GM12875 (cell line): ENCODE measurements around the gene FPR3.

Source experiments
- H3K4me3 ChIP-seq: one replicate; pipeline ENCODE4 v1.5.1; 2011; ENCODE audit warnings: low read depth, low read length, control low read depth
- TF ChIP-seq, protein P1 (sequence below): IDR thresholded peaks from 2 replicates; pipeline ENCODE4 v1.5.1; 2011; ENCODE audit warnings: low read depth, mild to moderate bottlenecking, control low read depth, inconsistent platforms, low read length, moderate library complexity, borderline replicate concordance; ENCODE audit not compliant: insufficient read depth

FPR3 gene

DNA sequence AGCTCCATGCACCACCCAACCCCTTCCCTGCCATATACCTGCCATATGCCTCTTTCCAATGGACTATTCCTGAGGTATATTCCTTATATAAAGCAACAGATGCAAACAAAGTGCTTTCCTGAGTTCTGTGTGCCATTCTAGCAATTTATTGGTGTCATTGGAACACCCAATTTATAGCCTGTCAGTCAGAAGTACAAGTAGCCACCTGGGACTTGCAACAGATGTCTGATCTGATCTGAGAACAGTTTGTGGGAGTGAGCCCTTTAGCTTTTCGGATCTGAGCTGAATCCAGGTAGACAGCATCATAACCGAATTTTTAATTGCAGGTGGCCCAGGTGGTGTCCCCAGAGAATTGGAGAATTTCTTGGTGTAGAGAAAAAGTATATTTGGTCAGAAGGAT is 963 bp upstream of the FPR3 start:
- TF ChIP-seq, protein P1, sequence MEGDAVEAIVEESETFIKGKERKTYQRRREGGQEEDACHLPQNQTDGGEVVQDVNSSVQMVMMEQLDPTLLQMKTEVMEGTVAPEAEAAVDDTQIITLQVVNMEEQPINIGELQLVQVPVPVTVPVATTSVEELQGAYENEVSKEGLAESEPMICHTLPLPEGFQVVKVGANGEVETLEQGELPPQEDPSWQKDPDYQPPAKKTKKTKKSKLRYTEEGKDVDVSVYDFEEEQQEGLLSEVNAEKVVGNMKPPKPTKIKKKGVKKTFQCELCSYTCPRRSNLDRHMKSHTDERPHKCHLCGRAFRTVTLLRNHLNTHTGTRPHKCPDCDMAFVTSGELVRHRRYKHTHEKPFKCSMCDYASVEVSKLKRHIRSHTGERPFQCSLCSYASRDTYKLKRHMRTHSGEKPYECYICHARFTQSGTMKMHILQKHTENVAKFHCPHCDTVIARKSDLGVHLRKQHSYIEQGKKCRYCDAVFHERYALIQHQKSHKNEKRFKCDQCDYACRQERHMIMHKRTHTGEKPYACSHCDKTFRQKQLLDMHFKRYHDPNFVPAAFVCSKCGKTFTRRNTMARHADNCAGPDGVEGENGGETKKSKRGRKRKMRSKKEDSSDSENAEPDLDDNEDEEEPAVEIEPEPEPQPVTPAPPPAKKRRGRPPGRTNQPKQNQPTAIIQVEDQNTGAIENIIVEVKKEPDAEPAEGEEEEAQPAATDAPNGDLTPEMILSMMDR, result no peak

DNA sequence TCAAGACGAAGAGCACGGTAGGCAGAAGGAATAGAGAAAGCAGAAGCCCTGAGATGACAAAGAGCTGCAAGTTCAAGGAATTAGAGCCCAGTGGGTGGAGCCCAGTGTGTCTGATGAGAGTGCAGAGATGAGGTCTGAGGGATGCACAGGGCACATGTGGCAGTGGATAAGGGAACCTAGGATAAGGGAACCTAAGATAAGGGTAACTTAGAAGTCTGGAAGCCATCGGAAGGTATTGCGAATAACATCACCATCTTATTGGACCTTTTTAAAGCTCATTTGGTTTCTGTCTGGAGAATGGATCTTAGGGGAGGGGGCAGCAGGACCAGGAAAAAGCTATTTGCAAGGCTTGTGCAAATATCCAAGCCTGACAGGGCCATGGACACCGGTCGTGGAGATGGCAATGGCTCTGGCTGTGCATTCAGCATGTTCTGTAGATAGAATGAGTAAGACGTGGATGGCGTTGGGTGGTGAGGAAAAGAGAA is 1.3 kb downstream of the FPR3 start:
- no peak overlapping the region for H3K4me3 ChIP-seq
- TF ChIP-seq, protein P1, result no peak

More for the DNA sequence above, 963 bp upstream of the FPR3 start:
- no peak overlapping the region for H3K4me3 ChIP-seq

DNA sequence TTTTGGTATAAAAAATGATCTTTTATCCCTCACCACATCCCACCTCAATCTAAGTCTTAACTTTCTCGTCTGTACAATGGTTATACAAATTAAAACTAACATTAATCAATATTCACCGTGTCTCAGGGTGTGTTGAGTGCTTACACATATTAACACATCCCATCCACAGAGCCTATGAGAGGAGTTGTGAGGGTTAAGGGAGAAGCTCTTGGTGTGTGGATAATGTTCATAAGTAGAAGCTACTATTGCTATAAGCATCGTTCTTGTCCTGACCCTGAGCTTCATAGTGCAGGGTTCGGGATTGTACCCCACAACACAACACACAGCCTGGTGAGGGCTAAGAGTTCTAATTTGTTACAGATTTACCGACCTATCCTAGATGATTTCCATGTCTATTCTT is 2.5 kb downstream of the FPR3 start:
- TF ChIP-seq, protein P1, result no peak
- H3K4me3 ChIP-seq, result no peak overlapping the region

DNA sequence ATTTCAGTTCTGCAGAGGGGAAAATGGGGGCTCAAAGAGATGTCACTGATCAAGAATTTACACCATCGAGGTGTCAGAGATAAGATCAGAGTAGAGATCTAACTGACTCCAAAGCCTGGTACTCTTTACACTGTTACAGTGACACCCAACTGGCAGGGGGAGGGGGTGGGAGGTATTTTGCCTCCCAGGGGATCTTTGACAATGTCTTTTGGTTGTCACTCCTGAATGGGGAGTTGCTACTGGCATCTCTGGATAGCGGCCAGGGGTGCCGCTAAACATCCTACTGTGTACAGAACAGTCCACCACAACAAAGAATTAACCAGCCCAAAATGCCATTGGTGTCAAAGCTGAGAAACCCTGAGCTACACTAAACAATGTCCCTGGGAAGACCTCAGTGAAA is 3.1 kb downstream of the FPR3 start:
- no peak overlapping the region for H3K4me3 ChIP-seq
- TF ChIP-seq, protein P1, result no peak

DNA sequence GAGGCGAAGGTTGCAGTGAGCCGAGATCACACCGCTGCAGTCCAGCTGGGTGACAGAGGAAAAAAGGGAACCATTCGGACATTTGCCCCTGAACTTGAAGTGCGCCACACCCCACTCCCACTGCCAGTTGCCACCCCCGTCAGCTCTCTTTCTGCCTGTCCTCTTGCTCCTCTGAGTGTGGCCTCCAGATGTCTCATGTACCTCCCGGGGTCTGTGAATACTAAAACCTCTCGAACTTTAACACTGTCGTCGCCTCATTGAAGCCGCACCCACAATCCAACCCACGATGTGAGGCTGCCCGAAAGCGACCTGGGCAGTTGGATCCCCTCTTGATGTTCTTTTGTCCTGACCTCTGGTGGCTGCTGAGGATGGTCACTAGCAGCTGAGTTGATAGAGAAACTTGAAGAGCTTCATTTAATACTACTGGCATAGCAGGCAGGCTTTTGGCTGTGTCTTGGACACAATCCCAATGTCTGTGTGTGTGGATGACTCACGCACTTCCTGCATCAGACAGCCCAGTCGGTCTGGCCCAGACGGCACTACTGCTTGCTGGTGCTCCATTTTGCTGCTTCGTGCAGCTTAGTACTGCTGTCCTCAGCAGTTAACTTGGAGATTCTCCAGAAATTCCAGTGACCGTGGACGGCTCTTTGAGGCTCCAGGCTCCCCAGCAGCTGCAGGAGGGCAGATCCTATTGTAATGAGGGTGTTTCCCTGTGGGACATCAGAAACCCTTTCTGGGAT is 4.2 kb downstream of the FPR3 start:
- TF ChIP-seq, protein P1, result no peak
- no peak overlapping the region for H3K4me3 ChIP-seq

DNA sequence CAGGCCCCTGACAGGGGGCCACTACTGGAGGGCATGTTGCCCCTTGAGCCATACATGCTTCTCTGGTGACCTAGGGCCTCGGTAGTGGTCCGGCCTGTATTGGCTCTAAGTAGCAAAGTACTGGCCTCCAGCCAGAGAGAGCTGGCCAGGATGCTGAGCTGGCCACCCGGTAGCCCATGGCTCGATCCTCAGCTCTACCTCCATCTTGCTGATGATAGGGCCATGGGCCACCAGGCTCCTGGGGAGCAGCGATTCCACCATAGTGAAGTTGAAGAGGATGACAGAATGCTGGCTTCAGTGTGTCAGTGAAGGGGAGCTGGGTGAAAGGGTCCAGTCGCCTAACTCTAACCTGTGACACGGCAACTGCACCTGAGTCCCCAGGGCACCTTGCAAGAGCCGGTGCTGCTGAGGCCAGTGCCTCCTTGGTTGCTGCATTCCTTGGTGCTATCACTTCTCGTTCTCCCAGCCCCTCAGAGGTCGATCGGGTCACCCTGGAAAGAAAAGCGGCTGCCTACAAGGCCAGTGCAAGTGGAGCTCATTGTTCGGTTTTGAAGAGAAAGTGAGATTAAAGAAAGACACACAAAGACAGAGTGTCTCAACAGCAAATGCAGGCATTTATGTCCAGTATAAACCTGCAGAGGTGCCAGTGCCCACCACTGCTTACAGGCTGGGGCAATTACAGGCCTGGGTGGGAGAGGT is 5.0 kb downstream of the FPR3 start:
- TF ChIP-seq, protein P1, result no peak
- H3K4me3 ChIP-seq, result no peak overlapping the region
